HL-60/S4 (cell line): ENCODE data around the gene TMPRSS7.
"Not testable (repeated sequence)": the region's sequence is repeated elsewhere in the genome, so short reads cannot be mapped to it uniquely, and the experiment has no call there.

Experiments
- in situ Hi-C: fragments of 300-500 bp; cut with MboI; formaldehyde crosslinking; loops from 2 replicates; pipeline ENCODE4 v1.14.3; 2022; ENCODE audit warnings: low sequenced_read_pairs

TMPRSS7 gene

DNA sequence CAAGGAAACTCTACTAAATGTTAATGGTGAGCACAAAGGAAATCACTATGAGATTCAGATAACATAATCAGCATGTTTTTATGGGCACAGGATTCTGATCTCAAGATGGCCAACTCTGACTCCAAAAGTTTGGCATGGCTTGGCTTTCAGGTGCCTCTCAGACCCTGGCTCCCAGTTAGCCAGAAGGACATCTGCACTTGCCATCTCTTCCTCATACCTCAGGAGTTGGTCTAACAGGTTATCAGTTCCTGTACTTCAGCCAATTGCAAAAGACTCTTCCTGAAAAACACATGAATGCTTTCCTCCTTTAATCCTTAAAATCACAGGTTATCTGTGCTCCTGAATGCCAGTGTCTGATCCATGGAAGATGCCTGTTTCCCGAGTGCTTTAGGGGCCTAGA is 25.0 kb downstream of the TMPRSS7 start:
- in situ Hi-C loops: no loop called here

DNA sequence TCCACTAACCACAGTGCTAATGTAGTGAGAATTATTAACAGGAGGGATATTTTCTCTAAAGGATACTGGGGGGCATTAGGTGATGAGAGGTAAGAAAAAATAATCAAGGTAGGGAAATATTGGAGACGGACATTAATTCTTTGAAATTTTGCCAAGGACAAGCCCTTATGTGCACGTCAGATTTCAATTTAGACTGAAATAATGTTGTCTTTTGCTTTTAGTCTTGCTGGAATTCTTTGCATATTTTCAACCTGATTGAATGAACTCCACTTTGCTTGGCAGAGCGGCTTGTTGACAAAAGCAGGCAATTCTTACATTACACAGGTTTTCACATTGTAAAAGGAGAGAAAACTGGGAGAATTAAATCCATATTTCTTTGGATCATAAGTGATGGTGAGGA is 26.6 kb downstream of the TMPRSS7 start:
- in situ Hi-C loops: no loop called here

- in situ Hi-C loops: not testable (repeated sequence)
These were observed 38.0 kb downstream of the TMPRSS7 start for GRCh38 chr3:112072387-112073060.

GRCh38 chr3:112074006-112074405 is 39.5 kb downstream of the TMPRSS7 start:
- in situ Hi-C loops: no loop called here

GRCh38 chr3:112074616-112075497 is 40.3 kb downstream of the TMPRSS7 start:
- in situ Hi-C loops: no loop called here

DNA sequence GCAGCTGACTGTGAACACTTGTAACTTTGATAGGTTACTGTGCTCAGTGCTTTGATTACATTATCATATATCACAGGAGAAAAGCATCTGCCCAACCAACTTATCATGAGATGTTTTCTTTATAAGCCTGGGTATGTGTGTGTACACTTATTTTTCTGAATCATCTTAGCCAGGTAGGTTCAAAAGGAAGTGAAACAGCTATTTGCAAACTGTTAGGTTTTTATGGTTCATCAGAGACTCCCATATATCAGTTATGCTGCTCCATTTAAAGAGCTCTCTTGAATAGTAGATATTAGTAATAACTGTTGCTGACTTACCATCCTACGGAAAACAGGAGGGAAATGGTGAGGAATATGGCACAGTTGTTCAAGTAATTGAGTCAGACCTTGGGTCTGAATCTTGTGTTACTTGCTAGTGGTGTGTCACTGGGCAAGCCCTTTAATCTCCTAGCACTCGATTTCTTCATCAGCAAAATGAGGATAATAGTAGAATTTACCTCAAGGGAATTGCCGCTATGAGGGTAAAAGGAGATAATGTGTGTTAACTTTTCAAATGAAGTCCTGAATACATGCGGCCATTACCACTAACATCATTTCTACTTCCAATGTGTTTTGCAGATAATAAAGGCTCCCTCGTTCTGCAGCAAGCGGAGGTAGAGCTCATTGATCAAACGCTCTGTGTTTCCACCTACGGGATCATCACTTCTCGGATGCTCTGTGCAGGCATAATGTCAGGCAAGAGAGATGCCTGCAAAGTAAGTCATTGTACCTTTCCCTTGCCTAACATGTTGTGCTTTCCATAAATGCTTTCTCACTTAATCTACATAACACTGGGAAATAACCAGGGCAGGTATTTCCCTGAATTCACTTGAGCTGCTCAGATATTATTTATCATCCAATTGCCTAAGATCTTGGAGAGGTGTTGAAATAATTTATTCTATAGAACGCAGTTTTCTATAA is 43.9 kb downstream of the TMPRSS7 start:
- in situ Hi-C loops: no loop called here

- in situ Hi-C loops: no loop called here
These were observed 48.7 kb downstream of the TMPRSS7 start for GRCh38 chr3:112083239-112083638.

GRCh38 chr3:112084980-112085705 is 50.6 kb downstream of the TMPRSS7 start:
- in situ Hi-C loops: no loop called here

DNA sequence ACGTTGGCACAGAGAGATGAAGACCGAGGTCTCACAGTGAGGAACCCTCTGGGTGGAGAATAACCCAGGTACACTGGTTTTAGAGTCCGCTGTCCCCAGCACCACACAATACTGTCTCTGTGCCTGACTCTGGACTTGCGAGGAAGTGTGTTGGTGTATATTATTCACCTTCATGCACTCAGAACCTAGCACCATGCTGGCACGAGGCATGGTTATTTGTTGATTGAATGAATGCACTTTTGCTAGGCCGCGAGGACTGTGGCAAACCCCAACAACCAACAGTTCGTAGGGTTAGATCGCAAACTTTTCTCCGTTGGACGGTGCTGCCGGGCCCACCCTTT is 51.2 kb downstream of the TMPRSS7 start:
- in situ Hi-C loops: no loop called here

- in situ Hi-C loops: no loop called here
These were observed 51.7 kb downstream of the TMPRSS7 start, which contains the start of gene C3orf52 for GRCh38 chr3:112086076-112086854. C3orf52 (plus strand) TSS chr3:112086389; CDS start chr3:112086408, 19 bp downstream.

GRCh38 chr3:112086875-112087524 is 52.5 kb downstream of the TMPRSS7 start:
- in situ Hi-C loops: no loop called here

- in situ Hi-C loops: no loop called here
These were observed 53.2 kb downstream of the TMPRSS7 start for GRCh38 chr3:112087746-112088145.

- in situ Hi-C loops: no loop called here
These were observed 54.4 kb downstream of the TMPRSS7 start for GRCh38 chr3:112088944-112089343.

GRCh38 chr3:112089956-112090886 is 55.7 kb downstream of the TMPRSS7 start:
- in situ Hi-C loops: no loop called here

- in situ Hi-C loops: no loop called here
These were observed 56.5 kb downstream of the TMPRSS7 start for GRCh38 chr3:112090887-112091586.

- in situ Hi-C loops: no loop called here
These were observed 58.1 kb downstream of the TMPRSS7 start for GRCh38 chr3:112092496-112093179.

DNA sequence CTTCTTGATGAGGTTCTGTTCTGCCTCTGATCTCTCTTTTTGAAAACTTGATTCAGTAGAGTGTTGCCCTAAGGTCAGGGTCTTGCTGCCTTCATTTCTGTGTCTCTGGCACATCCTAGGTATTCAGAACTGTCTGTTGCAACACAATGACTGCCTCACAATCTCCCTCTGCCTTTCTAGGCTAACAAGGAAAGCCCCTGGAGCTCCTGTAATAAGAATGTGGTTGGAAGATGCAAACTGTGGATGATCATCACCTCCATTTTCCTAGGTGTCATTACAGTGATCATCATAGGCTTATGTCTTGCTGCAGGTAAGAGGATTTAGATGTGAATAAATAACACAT is 58.6 kb downstream of the TMPRSS7 start:
- in situ Hi-C loops: no loop called here
